GM19463 (cell line): ENCODE data around the gene OR8G5.

Source experiments
- ATAC-seq: cut with Tn5 transposase; IDR thresholded peaks from one replicate; pipeline ENCODE4 v1.9.1; 2021; ENCODE audit warnings: mild to moderate bottlenecking, moderate library complexity; ENCODE audit not compliant: unreplicated experiment

OR8G5 gene

DNA sequence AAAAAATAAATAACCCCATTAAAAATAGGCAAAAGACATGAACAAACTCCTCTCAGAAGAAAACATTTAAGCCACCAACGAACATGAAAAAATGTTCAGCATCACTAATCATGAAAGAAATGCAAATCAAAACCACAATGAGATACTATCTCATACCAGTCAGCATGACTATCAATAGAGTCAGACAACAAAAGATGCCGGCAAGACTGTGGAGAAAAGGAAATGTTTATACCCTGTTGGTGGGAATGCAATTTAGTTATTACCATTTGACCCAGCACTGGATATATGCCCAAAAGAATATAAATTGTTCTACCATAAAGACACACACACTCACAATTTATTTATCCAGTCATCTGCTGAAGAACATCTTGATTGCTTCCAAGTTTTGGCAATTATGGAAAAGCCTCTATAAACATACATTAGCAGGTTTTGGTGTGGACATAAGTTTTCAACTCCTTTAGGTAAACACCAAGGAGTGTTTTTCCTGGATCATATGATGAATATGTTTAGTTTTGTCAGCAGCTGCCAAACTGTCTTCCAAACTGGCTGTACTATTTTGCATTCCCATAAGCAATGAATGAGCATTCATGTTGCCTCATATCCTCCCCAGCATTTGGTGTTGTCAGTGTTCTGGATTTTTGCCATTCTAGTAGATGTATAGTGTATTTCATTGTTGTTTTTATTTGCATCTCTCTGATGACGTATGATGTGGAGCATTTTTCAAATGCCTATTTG, 29.6 kb downstream of the OR8G5 start:
- ATAC-seq: no peak

DNA sequence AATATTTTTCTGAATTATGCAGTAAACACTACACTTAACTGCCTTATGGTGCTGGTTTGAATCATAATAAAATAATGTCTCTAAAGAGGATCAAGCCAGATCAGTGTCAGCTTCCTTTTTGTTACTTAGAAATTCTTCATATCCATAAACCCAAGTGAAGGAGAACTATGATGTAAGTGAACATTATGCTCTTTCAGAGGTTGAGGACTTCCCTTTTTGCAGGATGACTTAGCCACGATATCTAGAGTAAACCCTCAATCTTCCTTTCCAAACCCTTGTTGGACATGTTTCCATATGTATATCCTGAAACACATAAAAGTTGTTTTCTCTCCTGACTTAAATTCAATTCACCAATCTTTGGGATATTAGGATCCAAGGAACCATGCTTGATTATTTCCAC, 38.5 kb downstream of the OR8G5 start:
- no peak for ATAC-seq

- no peak for ATAC-seq
Measured at GRCh38 chr11:124296016-124296415, 39.8 kb downstream of the OR8G5 start.

DNA sequence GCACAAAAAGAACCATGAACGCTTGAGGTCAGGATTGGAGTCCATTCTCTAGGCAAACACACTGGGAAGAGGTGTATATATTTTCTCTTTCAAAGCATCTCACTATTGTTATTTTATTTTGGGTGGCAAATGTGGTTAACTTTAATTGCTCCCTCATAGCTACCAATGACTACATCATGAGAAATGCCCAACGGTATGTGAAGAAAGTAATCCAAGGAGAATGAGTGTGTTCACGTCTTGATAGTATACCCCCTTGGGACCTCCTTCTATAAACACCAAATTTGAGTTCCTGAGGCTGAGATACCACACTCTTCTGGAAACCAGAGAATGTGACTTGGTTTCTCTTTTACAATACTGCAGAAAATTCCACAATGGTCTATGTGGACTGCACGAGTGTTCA, 41.7 kb downstream of the OR8G5 start:
- ATAC-seq: no peak

DNA sequence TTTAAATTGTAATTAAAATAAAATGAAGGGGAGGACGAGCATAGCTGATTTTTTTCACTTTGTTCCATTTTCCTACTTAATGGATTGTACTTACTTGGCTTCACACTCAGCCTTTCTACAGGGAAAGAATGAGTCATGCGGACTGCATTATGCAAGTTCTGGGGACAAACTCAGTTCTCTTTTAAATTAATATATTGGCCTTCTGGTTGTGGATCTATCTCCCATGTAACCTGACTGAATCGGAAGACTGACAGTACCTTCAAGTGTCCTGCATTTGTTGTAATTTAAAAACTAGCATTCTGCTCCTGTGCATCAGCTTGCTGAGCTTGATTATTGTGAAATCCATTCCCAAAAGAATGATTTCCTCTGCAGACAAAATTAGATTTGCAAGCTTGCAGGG, 45.4 kb downstream of the OR8G5 start:
- no peak for ATAC-seq

DNA sequence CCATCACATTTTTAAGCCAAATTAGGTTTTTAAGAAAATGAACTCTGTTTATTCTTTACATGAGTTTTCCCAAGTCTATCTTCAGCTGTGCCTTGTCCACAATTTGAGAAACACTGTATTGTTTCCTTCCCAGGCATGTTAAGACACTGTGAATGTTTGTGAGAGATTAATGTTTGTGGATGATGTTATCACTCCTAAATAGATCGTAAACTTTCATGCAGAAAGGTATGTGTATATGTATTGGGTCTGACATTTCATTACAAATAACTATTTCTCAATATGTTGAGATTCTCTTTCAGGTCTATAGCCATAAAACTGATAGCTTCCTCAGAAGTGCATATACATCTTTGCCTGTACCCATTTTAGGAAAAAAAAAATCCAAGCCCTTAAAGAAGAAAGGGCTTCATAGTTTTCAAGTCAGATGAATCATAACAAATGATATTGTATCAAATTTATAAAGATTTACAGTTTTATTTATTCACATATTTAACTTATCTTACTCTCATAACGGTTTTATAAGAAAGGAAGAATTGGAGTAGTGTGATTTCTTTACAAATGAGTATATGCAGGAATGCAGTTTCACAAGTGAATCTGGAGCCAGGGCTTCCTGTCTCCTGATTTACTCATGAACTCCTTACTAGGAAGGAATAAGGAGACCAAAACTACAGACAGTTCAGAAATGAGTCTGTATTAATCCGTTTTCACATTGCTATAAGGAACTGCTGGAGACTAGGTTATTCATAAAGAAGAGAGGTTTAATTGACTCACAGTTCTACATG, 46.4 kb downstream of the OR8G5 start:
- ATAC-seq: no peak

- no peak for ATAC-seq
Measured at GRCh38 chr11:124307093-124307492, 50.9 kb downstream of the OR8G5 start.

DNA sequence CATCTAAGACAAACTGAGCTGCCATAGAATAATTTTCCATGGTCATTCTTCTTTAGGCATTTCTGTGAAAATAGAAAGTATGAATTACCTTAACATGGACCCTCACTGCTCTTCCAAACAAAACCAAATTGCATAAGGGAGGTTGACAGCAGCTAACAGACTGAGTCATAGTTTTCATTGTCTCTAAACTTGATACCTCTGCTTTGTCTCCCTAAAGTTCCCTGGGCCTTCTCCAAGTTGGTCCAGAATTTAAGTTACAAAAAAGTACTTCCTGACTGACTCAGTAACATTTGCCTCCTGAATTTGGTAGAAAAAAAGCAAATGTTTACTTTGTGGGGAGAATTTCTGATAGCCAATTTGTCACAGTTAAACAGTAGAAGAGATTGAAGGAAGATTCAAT, 54.5 kb downstream of the OR8G5 start:
- ATAC-seq: no peak

DNA sequence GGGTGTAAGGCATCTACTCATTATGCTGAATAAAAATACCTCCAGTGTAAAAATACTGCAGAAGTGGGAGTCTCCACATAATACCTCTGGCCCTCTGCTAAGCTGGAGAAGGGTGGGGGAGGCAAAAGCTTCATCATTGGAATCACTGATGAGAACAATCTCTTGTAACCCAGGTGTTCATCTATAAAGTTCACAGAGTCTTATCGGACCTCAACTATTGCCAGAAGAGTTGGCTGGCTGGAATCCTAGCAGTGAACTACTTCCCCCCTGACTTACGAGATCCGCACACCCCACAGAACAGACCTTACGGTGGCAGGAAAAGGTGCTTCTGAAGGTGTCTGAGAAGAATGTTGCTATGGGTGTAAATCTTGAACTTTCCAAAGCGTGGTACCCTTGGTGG, 55.1 kb downstream of the OR8G5 start:
- ATAC-seq: no peak

DNA sequence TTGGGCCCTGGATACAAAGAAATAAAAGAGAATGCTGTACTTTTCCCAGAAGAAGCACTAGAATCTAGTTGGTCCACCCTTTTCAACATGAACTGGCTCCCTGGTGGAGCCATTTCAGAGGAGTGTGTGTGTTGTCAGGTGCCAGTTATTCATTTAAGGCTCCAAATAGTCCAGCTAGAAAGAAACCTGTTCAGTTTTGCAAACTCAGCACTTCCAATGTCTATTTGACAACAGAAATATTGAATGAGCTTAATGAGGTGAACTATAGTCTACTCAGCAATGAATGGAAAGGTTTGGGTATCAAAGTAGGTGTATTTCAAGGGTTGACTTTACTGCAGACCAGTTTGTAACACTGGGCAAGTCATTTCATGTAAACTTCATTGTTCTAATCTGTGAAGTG, 55.5 kb downstream of the OR8G5 start:
- no peak for ATAC-seq

DNA sequence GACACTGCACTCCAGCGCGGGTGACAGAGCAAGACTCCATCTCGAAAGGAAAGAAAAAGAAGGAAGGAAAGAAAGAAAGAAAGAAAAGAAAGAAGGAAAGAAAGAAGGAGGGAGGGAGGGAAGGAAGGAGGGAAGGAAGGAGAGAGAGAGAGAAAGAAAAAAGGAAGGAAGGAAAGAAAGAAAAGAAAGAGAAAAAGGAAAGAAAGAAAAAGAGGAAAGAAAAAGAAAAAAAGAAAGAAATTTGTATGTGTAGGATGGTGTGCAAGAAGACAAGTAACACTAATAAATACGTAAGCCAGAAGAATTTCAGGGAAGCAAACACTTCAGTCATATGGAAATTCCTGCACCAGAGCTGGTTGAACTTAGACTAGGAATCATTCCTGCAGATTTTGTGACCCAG, 57.0 kb downstream of the OR8G5 start:
- ATAC-seq: no peak

DNA sequence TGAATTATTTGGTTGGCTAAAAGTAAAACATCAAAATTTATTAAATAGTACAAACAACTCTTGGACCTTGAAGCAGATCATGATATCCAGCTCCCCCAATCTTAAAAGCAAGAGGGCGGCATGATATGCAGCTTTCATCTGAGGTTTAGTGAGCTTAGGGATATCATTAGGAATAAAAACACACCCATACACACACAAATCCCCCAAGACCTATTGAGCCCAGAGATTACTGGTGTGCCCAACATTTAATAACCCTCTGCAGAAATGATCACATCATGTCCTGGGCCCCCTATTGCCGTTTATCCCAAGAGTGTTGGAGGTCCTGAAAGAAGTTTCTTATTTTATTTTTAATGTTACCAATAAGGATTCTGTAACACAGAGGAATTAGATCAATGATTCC, 57.7 kb downstream of the OR8G5 start, which contains the start of gene OR8D1:
OR8D1 (minus strand) TSS at position 101 of the 400 bp plus-strand sequence. CDS start 3,183 bp downstream, outside the sequence.
- ATAC-seq: no peak

- no peak for ATAC-seq
Measured at GRCh38 chr11:124315052-124315451, 58.9 kb downstream of the OR8G5 start.
